Measurements from ENCODE around the gene ZSWIM1. TPM values are rescaled to one million over a fixed set of nuclear protein-coding genes. Genes with fewer than 3 reads are reported as not detected.

ZSWIM1 gene
- total and polyA plus RNA-seq, 8 donors, result 1.7 to 13.4 (median 3.5) TPM

- 0 to 1% (median 1%) methylated on average over 47 to 78 of the region's 78 CpGs for WGBS, 5 donors
Measured at GRCh38 chr20:45890985-45891983, 10.3 kb downstream of the ZSWIM1 start, which contains the start of the genes CTSA and NEURL2. Gene CTSA, plus strand, starts transcription at chr20:45891335. Its CDS starts 234 bp downstream, at chr20:45891569. Gene NEURL2, minus strand, starts transcription at chr20:45891208. Its CDS starts 217 bp downstream, at chr20:45890991.

DNA sequence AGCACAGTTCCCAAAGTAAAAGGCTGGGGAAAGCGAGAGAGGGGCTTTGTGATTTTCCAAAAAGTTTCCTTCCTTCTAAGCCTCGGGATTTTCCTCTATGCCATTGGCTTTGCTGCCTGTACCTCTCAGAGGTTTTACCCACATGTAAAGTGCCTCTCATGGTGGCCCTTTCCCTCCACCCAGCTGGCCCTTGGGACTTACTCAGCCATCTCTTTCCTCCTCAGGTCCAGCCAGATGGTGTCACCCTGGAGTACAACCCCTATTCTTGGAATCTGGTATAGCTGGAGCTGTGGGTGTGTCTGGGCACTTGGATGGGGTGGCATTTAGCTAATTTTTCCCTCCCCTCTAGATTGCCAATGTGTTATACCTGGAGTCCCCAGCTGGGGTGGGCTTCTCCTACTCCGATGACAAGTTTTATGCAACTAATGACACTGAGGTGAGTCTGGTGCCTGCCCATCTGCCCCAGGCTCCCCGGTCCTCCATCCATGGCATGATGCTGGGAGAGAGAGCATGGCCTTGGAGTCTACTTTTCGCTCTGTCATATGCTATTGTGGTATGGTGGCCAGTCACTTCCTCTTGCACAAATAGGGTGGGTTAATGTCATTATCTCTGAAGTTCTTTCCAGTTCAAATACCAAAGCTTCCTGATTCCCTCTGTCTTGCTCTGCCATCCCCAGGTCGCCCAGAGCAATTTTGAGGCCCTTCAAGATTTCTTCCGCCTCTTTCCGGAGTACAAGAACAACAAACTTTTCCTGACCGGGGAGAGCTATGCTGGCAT lies 11.2 kb downstream of the ZSWIM1 start:
- H3K9me3 ChIP-seq, result no peaks in the 10 kb centered on the region
- peaks cover 15 to 50% (median 42%) of the 10 kb centered on the region in 4 donors for H3K4me1 ChIP-seq
- peak; percentile 28 to 41 for DNase-seq
- TF ChIP-seq, protein P1, sequence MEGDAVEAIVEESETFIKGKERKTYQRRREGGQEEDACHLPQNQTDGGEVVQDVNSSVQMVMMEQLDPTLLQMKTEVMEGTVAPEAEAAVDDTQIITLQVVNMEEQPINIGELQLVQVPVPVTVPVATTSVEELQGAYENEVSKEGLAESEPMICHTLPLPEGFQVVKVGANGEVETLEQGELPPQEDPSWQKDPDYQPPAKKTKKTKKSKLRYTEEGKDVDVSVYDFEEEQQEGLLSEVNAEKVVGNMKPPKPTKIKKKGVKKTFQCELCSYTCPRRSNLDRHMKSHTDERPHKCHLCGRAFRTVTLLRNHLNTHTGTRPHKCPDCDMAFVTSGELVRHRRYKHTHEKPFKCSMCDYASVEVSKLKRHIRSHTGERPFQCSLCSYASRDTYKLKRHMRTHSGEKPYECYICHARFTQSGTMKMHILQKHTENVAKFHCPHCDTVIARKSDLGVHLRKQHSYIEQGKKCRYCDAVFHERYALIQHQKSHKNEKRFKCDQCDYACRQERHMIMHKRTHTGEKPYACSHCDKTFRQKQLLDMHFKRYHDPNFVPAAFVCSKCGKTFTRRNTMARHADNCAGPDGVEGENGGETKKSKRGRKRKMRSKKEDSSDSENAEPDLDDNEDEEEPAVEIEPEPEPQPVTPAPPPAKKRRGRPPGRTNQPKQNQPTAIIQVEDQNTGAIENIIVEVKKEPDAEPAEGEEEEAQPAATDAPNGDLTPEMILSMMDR (IDR thresholded peaks at IDR 0.05), result no peak
- no peak for TF ChIP-seq EP300 (IDR thresholded peaks at IDR 0.05)
- TF ChIP-seq POLR2A (IDR thresholded peaks at IDR 0.05), result no peak
- TF ChIP-seq POLR2AphosphoS5 (IDR thresholded peaks at IDR 0.05), result no peak
- WGBS, 5 donors, result 73 to 85% (median 78%) methylated on average over 9 of the region's 9 CpGs
- peaks cover 41 to 66% (median 57%) of the 10 kb centered on the region in 4 donors for H3K36me3 ChIP-seq
- H3K27ac ChIP-seq, result peak overlapping the region in 4 of 5 donors; percentile 83 to 88 (median 87)
- intact Hi-C loops (cut with DNase I; ENCODE audit: low total_unique reads), result no loop called here
- H3K4me3 ChIP-seq, result peak overlapping the region; percentile 65 to 92 (median 74)
- no peaks in the 10 kb centered on the region for H3K27me3 ChIP-seq

More at GRCh38 chr20:45890985-45891983, 10.3 kb downstream of the ZSWIM1 start, which contains the start of the genes CTSA and NEURL2:
- Histone ChIP-seq H3K27ac (peak within 1 kb of the TSS; percentile 83 to 88 (median 87)), H3K4me3 (peak within 1 kb of the TSS; percentile 65 to 92 (median 74)), H3K36me3 (peaks cover 39 to 66% (median 57%) of the 10 kb centered on the region in 4 donors), H3K4me1 (peaks cover 15 to 50% (median 42%) of the 10 kb centered on the region in 4 donors), H3K9me3 (no peaks in the 10 kb centered on the region), H3K27me3 (no peaks in the 10 kb centered on the region)
- DNase-seq, result peak; percentile 97
- intact Hi-C loops (cut with DNase I; ENCODE audit: low total_unique reads), result no loop called here
- TF ChIP-seq, protein P1 (IDR thresholded peaks at IDR 0.05), result peak in 1 of 7 experiments; percentile 22
- peak; percentile 78 to 97 (median 84) for TF ChIP-seq POLR2AphosphoS5 (IDR thresholded peaks at IDR 0.05)
- TF ChIP-seq EP300 (IDR thresholded peaks at IDR 0.05), result no peak
- TF ChIP-seq POLR2A (IDR thresholded peaks at IDR 0.05), result no peak

DNA sequence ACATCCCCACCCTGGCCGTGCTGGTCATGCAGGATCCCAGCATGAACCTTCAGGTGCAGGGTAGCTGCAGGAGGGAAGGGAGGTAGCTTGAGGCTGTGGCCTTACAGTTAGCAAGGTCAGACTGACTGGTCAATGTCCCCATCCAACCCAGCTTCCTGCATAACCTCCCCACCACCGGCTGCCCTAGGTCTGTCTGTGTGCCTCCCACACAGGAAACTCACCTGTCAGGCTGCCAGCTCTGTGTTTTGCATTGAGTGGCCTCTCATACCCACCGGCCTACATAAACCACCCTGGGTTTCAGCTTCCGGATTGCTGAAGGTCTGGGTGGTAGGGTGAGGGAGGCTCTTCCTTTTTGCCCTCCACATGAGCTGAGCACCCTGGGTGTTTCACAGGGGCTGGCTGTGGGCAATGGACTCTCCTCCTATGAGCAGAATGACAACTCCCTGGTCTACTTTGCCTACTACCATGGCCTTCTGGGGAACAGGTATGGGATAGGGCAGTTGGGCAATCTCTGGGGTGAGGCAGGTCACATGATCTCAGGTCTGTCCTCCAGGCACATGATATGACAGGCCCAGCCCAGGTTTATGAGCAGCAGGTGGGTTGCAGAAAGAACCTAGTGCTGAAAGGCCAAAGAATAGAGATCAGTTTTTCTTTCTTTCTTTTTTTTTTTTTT lies 11.9 kb downstream of the ZSWIM1 start:
- Histone ChIP-seq H3K4me3 (peak overlapping the region in 2 of 4 donors; percentile 65 to 92), H3K27me3 (no peaks in the 10 kb centered on the region), H3K4me1 (peaks cover 15 to 46% (median 42%) of the 10 kb centered on the region in 4 donors), H3K36me3 (peaks cover 41 to 66% (median 61%) of the 10 kb centered on the region in 4 donors), H3K27ac (peak overlapping the region in 2 of 5 donors; percentile 43 to 87), H3K9me3 (no peaks in the 10 kb centered on the region)
- WGBS, 5 donors, result 72 to 87% (median 78%) methylated on average over 3 to 4 of the region's 4 CpGs
- no peak for DNase-seq
- TF ChIP-seq, protein P1 (IDR thresholded peaks at IDR 0.05), result no peak
- TF ChIP-seq POLR2AphosphoS5 (IDR thresholded peaks at IDR 0.05), result no peak
- no peak for TF ChIP-seq POLR2A (IDR thresholded peaks at IDR 0.05)
- no peak for TF ChIP-seq EP300 (IDR thresholded peaks at IDR 0.05)
- intact Hi-C loops (cut with DNase I; ENCODE audit: low total_unique reads), result no loop called here

All from stomach (tissue), 9 donors.